Measurements from ENCODE around the gene CYB561D2.

The CYB561D2 gene

DNA sequence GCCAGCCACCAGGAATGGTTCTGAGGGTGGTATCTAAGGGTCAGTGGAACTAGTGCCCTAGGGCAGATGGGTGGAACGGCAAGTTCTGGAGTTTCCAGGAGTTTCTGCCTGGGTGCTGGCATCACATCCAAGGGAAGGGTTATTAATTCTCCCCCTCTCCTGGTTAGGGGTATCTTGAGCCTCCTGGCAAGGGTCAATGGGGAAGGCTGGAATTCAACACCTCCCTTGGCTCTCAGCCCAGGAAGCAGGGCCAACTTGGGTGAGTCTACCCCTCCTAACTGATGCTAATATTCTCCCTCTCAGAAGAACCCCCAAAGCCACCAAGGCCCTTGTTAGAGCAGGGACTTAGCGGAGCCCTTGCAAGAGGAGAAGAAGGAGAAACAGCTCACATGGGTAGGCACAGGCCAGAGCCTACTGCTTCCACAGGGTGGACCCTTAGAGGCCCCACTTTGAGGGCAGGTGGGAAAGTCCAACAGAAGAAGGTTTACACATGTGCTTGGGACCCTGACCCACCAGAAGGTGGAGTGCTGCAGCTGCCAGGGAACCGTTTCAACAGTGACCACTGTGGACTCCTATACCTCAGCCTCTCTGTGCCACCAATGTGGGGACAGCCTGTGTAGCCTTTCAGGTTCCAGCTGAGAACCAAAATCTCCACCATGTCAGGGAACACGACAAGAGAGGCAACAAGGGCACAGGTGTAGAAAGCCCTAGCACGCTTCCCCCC lies 5.3 kb downstream of the CYB561D2 start:
- no peaks in the 10 kb centered on the region for H3K27me3 ChIP-seq (replicated peaks)
- in situ Hi-C loops (cut with HindIII; ENCODE audit: low pct_ligation_motif_present, low sequenced_read_pairs): no loop called here
- peak overlapping the region; percentile 95 for H3K4me3 ChIP-seq (ENCODE audit: low read depth, low read length)
- DNase-seq: no peak
- H3K36me3 ChIP-seq (replicated peaks): peaks cover 26% of the 10 kb centered on the region
- H3K27ac ChIP-seq: no peak overlapping the region
- TF ChIP-seq, protein P1, sequence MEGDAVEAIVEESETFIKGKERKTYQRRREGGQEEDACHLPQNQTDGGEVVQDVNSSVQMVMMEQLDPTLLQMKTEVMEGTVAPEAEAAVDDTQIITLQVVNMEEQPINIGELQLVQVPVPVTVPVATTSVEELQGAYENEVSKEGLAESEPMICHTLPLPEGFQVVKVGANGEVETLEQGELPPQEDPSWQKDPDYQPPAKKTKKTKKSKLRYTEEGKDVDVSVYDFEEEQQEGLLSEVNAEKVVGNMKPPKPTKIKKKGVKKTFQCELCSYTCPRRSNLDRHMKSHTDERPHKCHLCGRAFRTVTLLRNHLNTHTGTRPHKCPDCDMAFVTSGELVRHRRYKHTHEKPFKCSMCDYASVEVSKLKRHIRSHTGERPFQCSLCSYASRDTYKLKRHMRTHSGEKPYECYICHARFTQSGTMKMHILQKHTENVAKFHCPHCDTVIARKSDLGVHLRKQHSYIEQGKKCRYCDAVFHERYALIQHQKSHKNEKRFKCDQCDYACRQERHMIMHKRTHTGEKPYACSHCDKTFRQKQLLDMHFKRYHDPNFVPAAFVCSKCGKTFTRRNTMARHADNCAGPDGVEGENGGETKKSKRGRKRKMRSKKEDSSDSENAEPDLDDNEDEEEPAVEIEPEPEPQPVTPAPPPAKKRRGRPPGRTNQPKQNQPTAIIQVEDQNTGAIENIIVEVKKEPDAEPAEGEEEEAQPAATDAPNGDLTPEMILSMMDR (IDR thresholded peaks at IDR 0.05; ENCODE audit: low read depth, low read length, missing control alignments): peak; percentile 16

DNA sequence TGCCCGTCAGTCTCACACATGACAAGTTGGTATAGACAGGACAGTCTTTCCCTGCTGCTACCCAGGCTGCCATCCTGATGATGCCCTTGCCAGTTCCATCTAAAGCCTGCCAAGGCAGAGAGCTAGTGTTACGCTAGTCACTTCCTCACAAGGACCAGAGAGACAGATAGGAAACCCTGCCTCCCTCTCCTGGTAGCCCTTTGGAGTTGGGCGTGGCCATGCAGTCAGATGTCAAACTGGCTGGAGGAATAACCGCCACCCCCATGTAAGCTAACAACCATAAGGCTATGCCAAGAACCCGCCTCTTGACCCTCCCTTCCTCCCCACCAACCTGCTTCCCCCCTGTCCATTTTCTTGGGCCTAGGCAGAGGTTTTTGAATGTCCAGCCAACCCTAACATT lies 5.9 kb downstream of the CYB561D2 start:
- Histone ChIP-seq H3K27me3 (replicated peaks) (no peaks in the 10 kb centered on the region), H3K36me3 (replicated peaks) (peaks cover 26% of the 10 kb centered on the region), H3K4me3 (ENCODE audit: low read depth, low read length) (peak overlapping the region; percentile 95), H3K27ac (no peak overlapping the region)
- TF ChIP-seq, protein P1 (IDR thresholded peaks at IDR 0.05; ENCODE audit: low read depth, low read length, missing control alignments): no peak
- in situ Hi-C loops (cut with HindIII; ENCODE audit: low pct_ligation_motif_present, low sequenced_read_pairs): no loop called here
- no peak for DNase-seq

DNA sequence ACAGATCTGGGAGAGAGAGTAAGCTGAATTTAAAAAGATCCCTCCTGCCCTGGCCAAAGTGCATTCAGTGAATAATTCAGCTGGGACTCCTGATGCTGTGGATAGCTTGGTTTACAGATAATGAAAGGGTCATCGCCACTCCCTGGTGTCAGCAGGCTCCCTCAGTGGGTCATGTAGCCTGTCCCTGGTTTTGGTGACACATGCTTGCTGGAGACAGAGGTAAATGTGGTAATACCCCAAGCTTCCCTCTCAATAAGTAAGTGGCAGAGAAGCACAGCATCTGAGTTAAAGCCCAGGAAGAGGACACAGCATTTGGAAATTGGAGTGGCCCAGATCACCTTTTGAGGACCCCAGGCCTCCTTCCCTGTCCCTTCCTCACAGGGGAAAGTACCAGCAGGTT lies 6.8 kb downstream of the CYB561D2 start:
- TF ChIP-seq, protein P1 (IDR thresholded peaks at IDR 0.05; ENCODE audit: low read depth, low read length, missing control alignments): no peak
- in situ Hi-C loops (cut with HindIII; ENCODE audit: low pct_ligation_motif_present, low sequenced_read_pairs): no loop called here
- Histone ChIP-seq H3K36me3 (replicated peaks) (peaks cover 26% of the 10 kb centered on the region), H3K4me3 (ENCODE audit: low read depth, low read length) (peak overlapping the region; percentile 95), H3K27ac (no peak overlapping the region), H3K27me3 (replicated peaks) (no peaks in the 10 kb centered on the region)
- no peak for DNase-seq

DNA sequence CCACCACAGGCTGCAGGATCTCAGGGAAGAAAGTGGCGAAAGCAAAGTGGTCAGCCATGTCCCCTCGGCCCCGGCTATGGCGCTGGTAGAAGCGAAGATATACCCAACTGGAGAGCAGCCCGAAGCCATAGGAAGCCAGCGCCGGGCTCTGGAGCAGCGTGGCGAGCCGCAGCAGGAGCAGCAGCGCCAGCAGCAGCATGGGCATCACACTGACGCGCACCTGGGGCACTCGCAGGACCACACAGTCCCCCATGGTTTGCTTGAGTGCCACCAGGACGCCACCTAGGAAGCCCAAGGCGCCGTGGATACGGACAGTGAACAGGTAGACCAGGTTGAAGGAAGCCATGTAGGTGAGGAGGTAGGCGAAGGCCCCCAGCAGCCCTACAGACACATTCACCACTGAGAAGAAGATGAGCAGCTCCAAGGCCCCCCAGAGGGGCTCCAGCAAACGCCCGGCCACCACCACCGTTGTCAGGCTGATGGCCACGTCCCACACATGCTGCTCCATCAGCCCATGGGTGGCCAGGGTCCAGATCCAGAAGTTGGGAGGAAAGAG lies 7.8 kb downstream of the CYB561D2 start:
- peak overlapping the region; percentile 95 for H3K4me3 ChIP-seq (ENCODE audit: low read depth, low read length)
- H3K36me3 ChIP-seq (replicated peaks): peaks cover 20% of the 10 kb centered on the region
- TF ChIP-seq, protein P1 (IDR thresholded peaks at IDR 0.05; ENCODE audit: low read depth, low read length, missing control alignments): no peak
- no peak for DNase-seq
- in situ Hi-C loops (cut with HindIII; ENCODE audit: low pct_ligation_motif_present, low sequenced_read_pairs): no loop called here
- H3K27me3 ChIP-seq (replicated peaks): no peaks in the 10 kb centered on the region
- H3K27ac ChIP-seq: peak overlapping the region; percentile 77

DNA sequence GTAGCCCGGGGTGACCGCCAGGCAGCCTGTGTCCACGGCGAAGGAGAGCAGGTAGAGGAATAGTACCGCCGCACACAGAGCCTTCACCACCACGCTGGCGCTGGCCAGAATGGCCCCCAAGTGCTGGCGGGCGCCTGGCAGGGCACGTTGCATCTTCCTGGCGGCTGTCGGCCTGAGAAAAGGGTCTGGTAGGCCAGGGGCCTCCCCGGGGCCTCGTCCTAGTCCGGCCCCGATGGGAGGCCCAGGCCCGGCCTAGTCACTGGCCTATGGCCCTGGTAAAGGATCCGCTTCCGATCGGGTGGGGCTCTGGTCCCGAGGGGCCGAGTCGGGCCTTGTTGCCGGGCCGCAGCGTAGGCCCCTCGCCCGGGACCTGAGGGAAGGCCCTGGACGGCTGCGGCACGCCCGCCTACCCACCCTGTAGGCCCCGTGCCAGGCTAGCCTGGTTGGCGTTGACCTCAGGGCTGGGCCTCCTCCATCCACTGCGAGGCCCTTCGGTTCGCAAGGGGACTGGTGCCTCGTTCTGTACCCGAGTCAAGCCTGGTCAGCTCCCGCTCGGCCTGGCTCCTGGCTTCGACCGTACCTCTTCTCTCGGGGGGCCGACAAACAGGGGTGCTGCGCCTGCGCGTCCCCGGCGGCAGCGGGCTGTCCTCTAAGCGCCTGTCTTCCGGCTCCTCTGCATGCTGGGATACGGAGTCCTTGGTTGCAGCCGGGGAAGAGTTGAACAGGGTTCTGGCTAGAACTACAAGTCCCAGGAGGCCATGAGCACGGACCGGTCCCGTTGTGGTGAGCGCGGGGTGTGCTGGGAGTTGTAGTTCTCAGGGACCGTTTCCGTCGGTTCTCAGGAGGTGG lies 8.5 kb downstream of the CYB561D2 start, which contains the start of gene TMEM115:
TMEM115 (minus strand) TSS at position 611 of the 849 bp plus-strand sequence; CDS start at position 153, 458 bp downstream.
- Histone ChIP-seq H3K4me3 (ENCODE audit: low read depth, low read length) (peak within 1 kb of the TSS; percentile 95), H3K36me3 (replicated peaks) (peaks cover 13% of the 10 kb centered on the region), H3K27me3 (replicated peaks) (no peaks in the 10 kb centered on the region), H3K27ac (peak within 1 kb of the TSS; percentile 77)
- DNase-seq: peak; percentile 99
- in situ Hi-C loops (cut with HindIII; ENCODE audit: low pct_ligation_motif_present, low sequenced_read_pairs): no loop called here
- TF ChIP-seq, protein P1 (IDR thresholded peaks at IDR 0.05; ENCODE audit: low read depth, low read length, missing control alignments): no peak

All from brain microvascular endothelial cell (primary cell).